IgD-negative memory B cell (primary cell): ENCODE measurements around the gene GPR132. TPM values are rescaled to one million over a fixed set of nuclear protein-coding genes. Genes with fewer than 3 reads are reported as not detected.

Experiments
- H3K27ac Mint-ChIP-seq, 3 donors: one replicate each; pipeline ENCODE4 v1.8.0; 2020 to 2022; ENCODE audit warnings: mild to moderate bottlenecking in 3 of 3, mixed read lengths in 3 of 3, moderate library complexity in 1 of 3
- H3K27me3 Mint-ChIP-seq: one replicate; pipeline ENCODE4 v1.8.0; 2021; ENCODE audit warnings: mixed read lengths
- H3K36me3 Mint-ChIP-seq: one replicate; pipeline ENCODE4 v1.8.0; 2020; ENCODE audit warnings: mild to moderate bottlenecking, mixed read lengths
- H3K4me1 Mint-ChIP-seq, 3 donors: one replicate each; pipeline ENCODE4 v1.8.0; 2020 to 2022; ENCODE audit warnings: mixed read lengths in 3 of 3, mild to moderate bottlenecking in 1 of 3
- H3K4me3 Mint-ChIP-seq, 4 donors: one replicate each; pipeline ENCODE4 v1.8.0; 2020 to 2022; ENCODE audit warnings: mild to moderate bottlenecking in 4 of 4, mixed read lengths in 4 of 4, moderate library complexity in 3 of 4
- H3K9me3 Mint-ChIP-seq, 3 donors: one replicate each; pipeline ENCODE4 v1.8.0; 2020 to 2021; ENCODE audit warnings: mixed read lengths in 3 of 3, mild to moderate bottlenecking in 1 of 3
- polyA plus RNA-seq: library from polyadenylated mRNA; unstranded; fragments of 300-500 nt; fragmentation: Illumina TruSeq; gene quantifications from one replicate; pipeline ENCODE4 v1.2.3, GENCODE V29; 2021

GPR132 gene
- polyA plus RNA-seq, 1 donor from 2014 or later, result 37.2 TPM

DNA sequence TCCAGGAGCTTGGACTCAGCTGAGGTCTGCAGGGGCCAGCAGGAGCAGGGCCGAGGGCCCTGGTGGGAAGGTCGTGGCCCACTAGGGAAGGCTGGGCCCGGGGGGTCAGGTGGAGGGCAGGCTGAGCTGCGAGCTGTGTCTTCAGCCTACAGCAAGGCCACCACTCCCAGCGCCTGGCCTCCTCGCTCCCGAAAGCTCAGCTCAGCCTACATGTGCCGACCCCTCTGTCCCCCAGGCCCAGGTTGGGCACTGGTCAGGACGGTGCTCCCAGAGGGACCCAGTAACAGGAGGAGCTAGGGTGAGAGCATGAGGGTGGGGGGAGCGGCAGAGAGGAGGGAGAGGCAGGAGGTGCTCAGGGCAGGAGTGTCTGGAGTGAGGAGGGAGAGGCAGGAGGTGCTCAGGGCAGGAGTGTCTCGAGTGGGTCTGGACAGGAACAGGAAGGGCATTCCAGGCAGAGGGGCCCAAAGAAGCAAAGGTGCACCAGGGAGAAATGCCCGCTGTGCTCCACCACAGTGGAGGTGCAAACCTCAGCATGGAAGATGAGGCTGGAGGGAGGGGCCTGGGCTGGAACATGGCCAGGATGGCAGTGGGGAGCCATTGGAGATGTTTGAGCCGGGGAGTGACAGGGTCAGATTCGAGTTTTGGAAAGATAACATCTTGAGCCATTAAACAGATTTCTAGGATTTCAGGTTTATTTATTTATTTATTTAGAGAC, 29.1 kb upstream of the GPR132 start:
- Mint-ChIP-seq H3K27ac (no peak overlapping the region), H3K27me3 (peaks cover 2% of the 10 kb centered on the region), H3K36me3 (peaks cover 1% of the 10 kb centered on the region), H3K4me3 (peak overlapping the region; percentile 73 to 90 (median 84)), H3K4me1 (peaks cover 0 to 4% (median 4%) of the 10 kb centered on the region in 3 donors), H3K9me3 (peaks cover 0 to 3% (median 2%) of the 10 kb centered on the region in 3 donors)

DNA sequence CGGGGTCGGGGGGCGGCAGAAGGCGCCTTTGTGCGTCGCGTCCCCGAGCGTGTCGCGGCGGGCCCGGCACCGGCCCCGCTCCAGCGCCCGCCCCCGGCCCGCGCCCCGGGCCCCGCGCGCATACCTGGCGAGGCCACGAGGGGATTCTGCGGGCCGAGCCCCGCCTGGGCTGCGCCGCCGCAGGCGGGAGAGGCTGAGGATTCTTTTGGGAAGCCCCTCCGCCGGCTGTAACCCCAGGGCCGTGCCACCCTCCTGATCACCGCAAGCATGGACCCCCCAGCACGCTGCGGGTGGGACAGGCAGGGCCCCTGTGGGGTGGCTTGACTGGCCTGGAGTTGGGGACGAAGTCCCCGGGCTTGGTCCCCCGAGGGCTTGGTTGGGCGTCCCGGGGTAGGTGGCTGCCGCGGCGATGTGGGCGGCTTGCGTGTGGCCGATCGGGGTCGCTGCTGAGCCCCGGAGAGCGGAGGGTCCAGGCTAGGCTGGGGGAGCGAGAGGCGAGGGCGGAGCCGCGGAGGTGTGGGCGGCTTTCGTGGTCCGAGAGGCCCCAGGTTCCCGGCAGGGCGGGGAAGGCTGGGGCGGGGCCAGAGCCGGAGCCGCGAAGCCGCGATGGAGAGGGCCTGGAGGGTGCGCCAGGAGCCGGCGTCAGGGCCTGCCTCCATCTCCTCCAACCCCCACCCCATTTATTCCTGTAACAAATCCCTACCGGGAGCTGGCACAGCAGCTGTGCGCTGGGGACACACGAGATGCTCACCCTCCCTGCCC, 28.4 kb upstream of the GPR132 start:
- Mint-ChIP-seq H3K27me3 (no peaks in the 10 kb centered on the region), H3K27ac (no peak overlapping the region), H3K4me1 (peaks cover 0 to 4% (median 4%) of the 10 kb centered on the region in 3 donors), H3K36me3 (no peaks in the 10 kb centered on the region), H3K9me3 (no peaks in the 10 kb centered on the region), H3K4me3 (peak overlapping the region; percentile 70 to 90 (median 84))

DNA sequence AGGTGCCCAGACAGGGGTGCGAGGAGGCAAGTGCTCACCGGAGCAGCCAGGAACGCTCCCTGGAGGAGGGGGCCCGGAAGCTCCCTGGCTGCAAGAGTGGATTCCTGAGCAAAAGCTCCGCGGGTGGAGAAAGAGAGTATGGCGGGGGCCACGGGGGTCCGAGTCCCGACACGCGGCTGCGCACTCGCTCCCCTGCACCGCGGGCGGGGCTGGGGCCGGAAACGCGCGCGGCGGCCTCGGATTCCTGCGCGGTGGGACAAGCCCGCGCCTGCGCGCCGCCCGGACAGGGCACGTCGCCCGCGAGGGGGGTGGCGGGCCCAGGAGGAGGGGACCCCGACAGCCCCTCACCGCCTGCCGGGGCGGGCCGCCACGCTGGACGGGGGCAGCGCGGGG, 27.8 kb upstream of the GPR132 start:
- peaks cover 2% of the 10 kb centered on the region for H3K27me3 Mint-ChIP-seq
- peak overlapping the region; percentile 55 to 94 (median 86) for H3K4me3 Mint-ChIP-seq
- peak overlapping the region in 1 of 3 donors; percentile 59 for H3K27ac Mint-ChIP-seq
- peaks cover 0 to 6% (median 4%) of the 10 kb centered on the region in 3 donors for H3K4me1 Mint-ChIP-seq
- no peaks in the 10 kb centered on the region for H3K36me3 Mint-ChIP-seq
- H3K9me3 Mint-ChIP-seq, result no peaks in the 10 kb centered on the region

DNA sequence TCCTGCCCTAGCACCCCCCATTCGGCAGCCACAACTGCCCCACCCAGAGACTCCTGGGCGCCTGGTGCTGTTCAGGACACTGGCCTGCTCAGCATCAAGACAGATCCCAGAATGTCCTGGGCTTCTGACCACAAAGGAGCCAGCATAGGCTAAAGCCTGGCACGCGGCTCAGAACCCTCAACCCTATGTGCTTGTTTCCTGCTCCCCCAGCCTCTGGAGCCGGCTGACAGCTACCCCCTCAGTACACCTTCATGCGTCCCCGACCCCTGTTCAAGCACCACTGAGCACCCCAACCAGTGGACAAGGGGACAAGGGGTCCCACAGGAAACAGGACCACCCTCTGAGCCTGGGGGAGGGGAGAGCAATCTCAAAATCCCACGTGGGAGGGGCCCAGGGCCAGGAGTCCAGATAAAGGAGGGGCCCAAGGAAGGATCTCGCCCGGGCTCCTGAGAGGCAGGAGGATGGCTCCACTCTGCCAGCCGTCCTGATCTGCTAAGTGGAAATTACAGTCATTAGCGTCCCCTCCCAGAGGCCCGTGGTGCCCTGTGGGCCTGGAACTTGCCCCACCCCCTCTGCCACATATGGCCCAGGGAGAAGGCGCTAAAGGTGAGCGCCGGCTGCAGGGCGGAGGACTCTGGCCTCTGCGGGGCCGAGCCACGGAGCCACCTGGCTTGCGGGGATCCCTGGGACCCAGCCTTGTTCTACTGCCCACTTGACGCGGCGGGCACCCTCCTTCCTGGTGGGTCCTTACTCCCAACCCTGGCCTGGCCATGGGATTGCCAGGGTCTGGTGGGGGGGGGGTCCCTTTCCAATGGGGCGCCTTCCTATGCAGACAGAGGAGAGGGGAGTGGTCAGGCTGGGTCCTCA, 27.2 kb upstream of the GPR132 start:
- Mint-ChIP-seq H3K27me3 (peaks cover 4% of the 10 kb centered on the region), H3K27ac (peak overlapping the region in 2 of 3 donors; percentile 56 to 59), H3K4me1 (peaks cover 0 to 6% (median 4%) of the 10 kb centered on the region in 3 donors), H3K36me3 (no peaks in the 10 kb centered on the region), H3K4me3 (peak overlapping the region; percentile 55 to 94 (median 86)), H3K9me3 (no peaks in the 10 kb centered on the region)

DNA sequence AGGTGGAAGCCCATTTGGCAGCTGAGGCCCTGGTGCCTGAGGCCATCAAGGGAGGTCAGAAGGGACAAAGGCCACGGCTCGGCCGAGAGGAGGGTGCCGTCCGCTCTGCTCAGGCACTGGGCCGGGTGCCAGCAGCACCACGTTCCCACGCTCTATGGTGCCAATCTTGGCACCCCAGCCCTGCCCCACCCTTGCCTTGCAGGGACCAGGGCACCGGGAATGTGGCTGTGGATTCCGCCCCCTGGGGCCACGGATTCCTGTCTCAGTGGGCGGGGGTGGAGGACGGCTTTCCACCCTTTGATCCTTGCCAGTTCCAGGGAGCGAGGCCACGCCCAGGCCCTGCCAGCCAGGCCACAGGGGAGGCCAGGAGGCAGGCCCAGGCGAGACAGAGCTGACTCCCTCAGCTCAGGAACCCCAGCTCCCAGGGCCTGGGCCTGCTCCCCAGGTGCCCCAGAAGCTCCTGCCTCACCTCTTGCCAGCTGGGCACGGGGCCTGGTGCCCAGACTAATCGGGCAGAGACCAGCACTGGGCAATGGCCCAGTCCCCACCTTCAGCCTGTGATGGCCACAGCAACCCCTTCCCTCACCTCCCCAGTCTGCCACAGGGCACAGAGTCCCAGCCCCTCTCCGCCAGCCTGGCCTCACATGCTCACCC, 26.4 kb upstream of the GPR132 start:
- peaks cover 0 to 6% (median 4%) of the 10 kb centered on the region in 3 donors for H3K4me1 Mint-ChIP-seq

DNA sequence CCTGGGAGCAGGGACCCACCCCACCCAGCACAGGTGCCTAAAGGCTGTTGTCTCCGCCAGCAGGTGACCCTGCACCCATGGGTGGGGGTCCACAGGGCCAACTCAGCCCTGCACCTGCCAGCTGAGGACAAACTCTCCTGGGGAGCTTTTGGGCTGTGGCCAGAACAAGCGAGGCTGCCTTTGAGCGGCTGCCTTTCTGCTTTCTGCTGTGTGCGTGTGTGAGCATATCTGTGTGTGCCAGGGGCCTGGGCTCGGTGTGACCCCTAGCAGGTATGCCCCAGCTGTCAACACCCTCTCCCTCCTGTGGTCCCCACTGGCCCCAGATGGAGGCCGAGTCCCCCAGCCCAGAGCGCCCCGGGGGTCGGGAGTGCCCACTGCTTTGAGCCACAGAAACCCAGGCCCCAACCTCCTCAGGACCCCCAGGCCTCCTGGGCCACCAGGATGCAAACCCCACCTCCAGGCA, 25.9 kb upstream of the GPR132 start:
- Mint-ChIP-seq H3K9me3 (no peaks in the 10 kb centered on the region), H3K4me3 (peak overlapping the region in 1 of 4 donors; percentile 28), H3K27me3 (peaks cover 4% of the 10 kb centered on the region), H3K4me1 (peaks cover 0 to 6% (median 5%) of the 10 kb centered on the region in 3 donors), H3K27ac (no peak overlapping the region), H3K36me3 (no peaks in the 10 kb centered on the region)

More for the DNA sequence above, 26.4 kb upstream of the GPR132 start:
- Mint-ChIP-seq H3K27ac (peak overlapping the region in 1 of 3 donors; percentile 56), H3K9me3 (no peaks in the 10 kb centered on the region), H3K27me3 (peaks cover 4% of the 10 kb centered on the region), H3K36me3 (no peaks in the 10 kb centered on the region), H3K4me3 (peak overlapping the region; percentile 55 to 93 (median 84))

DNA sequence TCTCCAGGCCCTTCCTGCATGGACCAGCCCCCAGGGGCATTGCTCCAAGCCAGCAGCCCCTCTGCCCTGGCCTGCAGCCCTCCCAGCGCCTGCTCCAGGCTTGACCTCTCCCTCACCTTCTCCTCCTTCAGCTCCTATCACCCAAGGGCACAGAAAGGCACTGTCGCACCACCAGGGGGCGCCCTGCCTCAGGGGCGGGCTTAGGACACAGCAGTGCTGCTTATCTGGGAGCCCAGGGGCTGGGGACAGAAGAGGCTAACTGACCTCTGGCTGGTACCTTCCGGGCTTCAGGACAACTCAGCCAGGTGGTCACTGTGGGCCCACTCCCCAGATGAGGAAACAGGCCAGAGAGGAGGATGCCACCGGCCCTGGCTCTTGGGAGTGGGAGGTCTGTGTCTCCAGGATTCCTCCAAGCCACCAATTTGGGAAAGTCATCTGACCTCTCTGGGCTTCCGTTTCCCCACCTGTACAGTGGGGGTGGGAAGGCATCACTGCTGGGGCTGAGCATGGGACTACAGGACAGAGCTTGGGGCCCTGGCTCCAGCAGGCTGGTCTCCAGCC, 25.3 kb upstream of the GPR132 start:
- peaks cover 4% of the 10 kb centered on the region for H3K27me3 Mint-ChIP-seq
- no peaks in the 10 kb centered on the region for H3K9me3 Mint-ChIP-seq
- no peaks in the 10 kb centered on the region for H3K36me3 Mint-ChIP-seq
- H3K4me1 Mint-ChIP-seq, result peaks cover 0 to 6% (median 5%) of the 10 kb centered on the region in 3 donors
- peak overlapping the region in 1 of 3 donors; percentile 6 for H3K27ac Mint-ChIP-seq
- H3K4me3 Mint-ChIP-seq, result peak overlapping the region in 1 of 4 donors; percentile 34

DNA sequence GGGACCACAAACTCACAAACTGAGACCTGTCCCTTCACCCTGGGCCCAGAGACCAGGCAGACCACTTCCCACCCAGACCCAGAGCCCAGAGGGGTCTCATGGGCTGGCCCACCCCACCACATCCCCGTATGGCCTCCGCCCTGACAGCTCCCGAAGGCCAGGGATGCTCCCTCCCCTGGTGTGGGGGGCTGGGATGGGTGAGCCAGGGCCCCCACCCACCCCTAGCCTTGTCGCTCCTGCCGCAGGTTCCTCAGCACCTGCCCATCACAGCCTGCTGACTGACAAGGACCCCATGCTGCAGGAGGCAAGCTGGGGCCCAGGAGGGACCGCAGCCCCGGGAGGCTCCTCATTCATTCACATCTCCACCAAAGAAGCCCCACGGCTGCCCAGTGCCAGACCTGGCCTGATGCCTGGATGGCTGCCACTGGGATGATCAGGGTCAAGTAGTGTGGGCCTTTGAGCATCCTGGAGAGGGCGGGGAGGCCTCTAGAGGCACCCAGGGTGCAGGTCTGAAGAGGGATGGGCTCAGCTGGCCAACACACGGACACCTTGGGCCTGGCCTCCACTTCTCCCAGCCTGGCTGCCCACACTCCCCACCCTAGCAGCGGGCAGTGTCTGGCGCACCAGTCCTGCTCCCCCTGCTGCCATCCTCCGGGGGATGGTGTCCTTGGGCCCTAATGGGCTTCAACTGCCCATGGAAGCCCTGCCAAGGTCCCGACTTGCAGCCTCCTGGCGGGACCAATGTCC, 24.7 kb upstream of the GPR132 start:
- H3K9me3 Mint-ChIP-seq, result no peaks in the 10 kb centered on the region
- peaks cover 4% of the 10 kb centered on the region for H3K27me3 Mint-ChIP-seq
- H3K27ac Mint-ChIP-seq, result peak overlapping the region in 1 of 3 donors; percentile 6
- peaks cover 0 to 6% (median 5%) of the 10 kb centered on the region in 3 donors for H3K4me1 Mint-ChIP-seq
- H3K36me3 Mint-ChIP-seq, result no peaks in the 10 kb centered on the region
- peak overlapping the region in 3 of 4 donors; percentile 34 to 54 (median 52) for H3K4me3 Mint-ChIP-seq

DNA sequence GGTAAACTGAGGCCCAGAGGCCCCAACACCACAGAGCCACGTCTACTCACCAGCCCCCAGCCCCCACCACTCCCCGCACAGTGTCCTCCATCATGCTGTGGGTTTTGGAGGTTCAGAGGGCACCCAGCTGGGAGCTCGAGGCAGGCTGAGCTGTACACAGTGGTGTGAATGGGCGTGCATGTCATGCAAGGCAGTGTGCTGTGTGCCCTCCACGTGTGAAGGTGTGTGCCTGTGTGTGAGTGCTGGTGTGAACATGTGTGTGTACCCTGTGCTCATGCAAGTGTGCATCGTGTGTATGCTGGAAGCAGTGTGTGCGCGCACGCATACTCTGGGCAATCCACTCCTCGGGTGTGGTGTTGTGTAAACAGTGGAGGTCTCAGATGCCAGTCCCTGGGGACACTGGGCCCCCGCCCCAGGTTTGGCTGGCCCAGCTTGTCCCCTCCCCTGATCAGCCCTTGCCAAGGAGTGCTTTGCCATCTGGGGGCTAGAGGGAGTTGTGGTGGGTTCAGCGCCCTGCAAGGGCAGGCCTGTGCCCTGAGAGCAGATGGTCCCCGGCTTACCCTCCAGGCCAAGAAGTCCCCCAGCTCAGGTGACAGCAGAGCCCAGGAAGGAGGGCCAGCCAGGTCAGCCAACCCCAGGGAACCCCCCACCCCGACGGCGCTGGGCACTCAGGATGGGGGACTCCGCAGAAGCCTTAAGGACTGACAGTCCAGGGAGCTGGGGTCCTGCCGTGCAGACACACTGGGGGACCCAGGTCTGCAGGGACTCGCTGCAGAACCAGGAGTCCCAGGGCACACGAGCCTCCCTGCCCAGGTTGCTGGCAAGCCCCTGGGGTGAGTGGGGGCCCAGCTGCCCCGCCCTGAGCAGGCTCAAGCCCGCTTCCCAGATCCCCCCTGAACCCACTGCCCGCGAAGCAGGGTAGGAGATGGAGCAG, 23.8 kb upstream of the GPR132 start:
- peaks cover 0 to 2% (median 1%) of the 10 kb centered on the region in 3 donors for H3K4me1 Mint-ChIP-seq
- peak overlapping the region in 1 of 3 donors; percentile 83 for H3K27ac Mint-ChIP-seq
- H3K27me3 Mint-ChIP-seq, result peaks cover 4% of the 10 kb centered on the region
- H3K36me3 Mint-ChIP-seq, result no peaks in the 10 kb centered on the region
- H3K9me3 Mint-ChIP-seq, result no peaks in the 10 kb centered on the region
- H3K4me3 Mint-ChIP-seq, result peak overlapping the region in 1 of 4 donors; percentile 87

DNA sequence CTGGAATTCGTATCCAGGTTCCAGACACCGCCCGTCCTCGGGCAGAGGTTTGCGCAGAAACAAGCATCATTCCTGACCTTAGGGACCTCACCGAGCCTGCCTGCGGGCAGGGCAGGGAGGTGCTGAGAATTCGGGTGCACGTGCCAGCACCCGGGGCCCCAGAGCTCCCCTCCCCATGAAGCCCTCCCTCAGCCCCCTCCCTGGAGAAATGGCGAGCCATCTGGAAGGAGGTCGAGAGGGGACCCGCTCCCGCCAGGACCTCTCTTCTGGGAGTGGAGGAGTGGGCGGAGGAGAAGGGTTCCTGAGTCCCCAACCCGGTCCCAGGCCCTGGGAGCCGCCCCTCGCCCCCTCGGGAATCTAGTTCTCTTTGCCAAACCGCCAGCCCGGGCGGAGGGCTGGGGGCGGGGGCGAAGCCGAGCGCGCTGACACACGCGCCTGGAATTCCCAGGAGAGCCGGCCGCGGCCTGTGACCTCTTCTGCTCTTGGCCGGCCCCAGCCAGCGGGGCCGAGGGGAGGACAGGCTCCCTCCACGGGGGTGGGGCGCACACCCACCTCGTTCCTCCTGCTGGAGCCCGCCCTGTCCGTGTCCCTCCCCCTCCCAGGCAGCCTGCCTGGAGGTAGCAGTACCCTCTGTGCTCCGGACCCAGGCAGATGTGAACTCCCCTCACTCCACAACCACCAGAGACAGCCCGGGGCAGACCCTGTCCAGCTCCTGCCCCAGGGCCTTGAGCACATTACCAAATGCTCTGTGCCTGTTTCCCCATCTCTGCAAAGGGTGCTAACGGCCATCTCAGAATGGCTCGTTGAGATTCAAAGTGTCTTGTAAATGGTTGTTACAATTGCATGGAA, 23.0 kb upstream of the GPR132 start:
- Mint-ChIP-seq H3K4me3 (peak overlapping the region in 3 of 4 donors; percentile 77 to 87 (median 78)), H3K4me1 (peaks cover 0 to 2% (median 1%) of the 10 kb centered on the region in 3 donors), H3K9me3 (no peaks in the 10 kb centered on the region), H3K27ac (peak overlapping the region in 2 of 3 donors; percentile 31 to 83), H3K27me3 (peaks cover 4% of the 10 kb centered on the region), H3K36me3 (no peaks in the 10 kb centered on the region)

DNA sequence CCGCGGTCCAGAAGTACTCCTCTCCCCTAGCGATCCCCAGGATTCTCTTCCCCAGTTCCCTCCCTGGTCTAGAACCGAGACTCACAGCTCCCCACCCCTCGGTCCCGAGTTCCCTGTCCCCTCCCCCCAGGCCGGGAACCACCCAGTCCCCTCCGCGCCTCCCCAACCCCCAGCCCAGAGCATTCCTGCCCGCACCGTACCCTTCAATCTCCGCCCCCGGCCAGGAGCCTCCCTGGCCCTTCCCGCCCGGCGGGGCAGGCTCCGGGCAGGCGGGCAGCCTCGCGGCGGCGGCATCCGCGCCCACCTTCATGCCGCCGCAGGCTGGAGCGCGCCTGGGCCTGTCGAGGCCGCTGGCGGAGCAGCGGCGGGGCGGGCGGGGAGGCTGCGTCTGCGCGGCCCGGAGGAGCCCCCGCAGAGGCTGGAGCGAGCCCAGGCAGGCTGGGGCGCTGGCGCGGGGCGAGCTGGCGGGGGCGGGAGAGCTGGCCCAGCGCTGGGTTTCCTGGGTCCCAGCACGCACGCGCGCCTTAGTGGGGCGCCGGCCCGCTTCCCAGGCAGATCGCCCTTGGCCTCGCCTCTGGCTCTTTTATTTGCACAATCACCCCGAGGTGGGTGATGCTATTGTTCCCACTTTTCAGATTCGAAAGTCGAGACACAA, 22.2 kb upstream of the GPR132 start:
- Mint-ChIP-seq H3K4me1 (peaks cover 0 to 2% (median 1%) of the 10 kb centered on the region in 3 donors), H3K9me3 (no peaks in the 10 kb centered on the region), H3K36me3 (no peaks in the 10 kb centered on the region), H3K27ac (no peak overlapping the region), H3K4me3 (peak overlapping the region in 3 of 4 donors; percentile 77 to 90 (median 78)), H3K27me3 (peaks cover 4% of the 10 kb centered on the region)
